ENCODE measurements around the gene ZNRF1.

Gene ZNRF1

DNA sequence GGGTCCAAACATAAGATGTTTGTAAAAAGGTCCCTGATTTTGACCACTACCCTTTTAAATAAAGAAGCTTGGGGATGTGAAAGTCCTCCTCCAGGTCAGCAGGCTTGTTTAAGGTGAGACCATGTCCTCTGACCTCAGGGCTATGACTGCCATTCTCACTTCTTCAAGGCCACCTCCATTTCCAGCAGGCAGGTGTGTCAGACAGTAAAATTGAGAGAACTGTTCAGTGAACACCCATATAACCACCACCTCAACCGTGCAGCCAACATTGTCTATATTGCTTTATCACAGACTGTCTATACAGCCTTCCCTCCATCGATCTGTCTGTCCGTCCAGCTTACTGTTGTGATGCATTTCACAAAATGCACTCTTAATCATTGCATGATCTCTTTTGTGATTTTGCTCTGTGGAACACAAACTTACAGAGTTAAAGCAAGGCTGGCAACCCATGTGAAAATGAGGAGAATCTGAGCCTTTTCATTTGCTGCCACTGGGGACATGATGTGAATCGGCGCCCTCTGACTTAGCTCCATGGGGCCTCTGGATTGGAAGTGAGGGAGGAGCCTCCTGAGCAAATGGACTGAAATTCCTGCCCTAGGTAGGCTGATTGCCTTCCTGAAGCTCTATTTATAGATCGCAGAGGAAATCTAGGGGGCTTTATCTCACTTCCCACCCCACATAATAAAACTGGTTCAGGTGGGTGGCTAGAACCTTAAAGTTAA is 53.8 kb downstream of the ZNRF1 start:
- DNase-seq, result no peak
- Mint-ChIP-seq H3K4me3 (no peak overlapping the region), H3K27me3 (no peaks in the 10 kb centered on the region), H3K4me1 (ENCODE audit: low read depth) (peaks cover 18% of the 10 kb centered on the region), H3K36me3 (ENCODE audit: low read depth) (no peaks in the 10 kb centered on the region), H3K9me3 (no peaks in the 10 kb centered on the region), H3K27ac (no peak overlapping the region)

DNA sequence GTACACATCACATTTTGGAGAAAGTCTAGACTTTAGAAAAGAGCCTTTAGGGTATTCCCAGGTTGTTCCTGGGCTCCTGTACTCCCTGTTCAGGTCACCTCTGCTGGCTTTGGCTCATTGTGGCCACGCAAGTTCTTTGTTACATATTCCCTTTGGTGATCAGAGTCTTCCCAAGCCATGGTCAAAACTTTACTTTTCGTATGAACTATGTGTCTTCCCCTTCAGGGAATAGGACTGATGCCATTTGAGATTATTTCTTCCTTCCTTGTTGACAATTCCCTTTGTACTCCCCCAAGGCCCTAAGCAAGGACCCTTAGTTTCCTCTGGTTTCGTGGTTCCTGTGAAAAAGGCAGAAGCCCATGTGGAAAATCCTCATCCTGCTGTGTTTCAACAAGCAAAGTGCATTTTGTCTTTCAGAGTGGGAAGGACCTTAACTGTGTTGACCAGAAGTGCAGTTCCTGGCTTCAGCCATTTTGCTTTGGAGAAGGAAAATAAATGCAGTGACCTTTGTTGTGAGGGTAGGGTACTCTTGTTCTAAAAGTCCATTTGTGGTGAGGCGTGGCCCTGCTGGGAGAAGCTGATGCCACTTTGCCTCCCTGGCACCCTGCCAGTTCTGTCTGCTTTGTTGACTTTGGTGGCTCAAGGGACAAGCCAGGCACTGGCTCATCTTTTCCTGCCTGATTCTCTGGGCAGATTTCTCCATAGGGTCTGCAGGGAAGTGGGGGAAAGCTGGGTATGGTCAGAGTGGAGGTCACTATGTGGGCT is 55.1 kb downstream of the ZNRF1 start:
- no peaks in the 10 kb centered on the region for H3K36me3 Mint-ChIP-seq (ENCODE audit: low read depth)
- no peaks in the 10 kb centered on the region for H3K27me3 Mint-ChIP-seq
- peak overlapping the region; percentile 3 for H3K27ac Mint-ChIP-seq
- DNase-seq, result no peak
- H3K4me3 Mint-ChIP-seq, result no peak overlapping the region
- H3K9me3 Mint-ChIP-seq, result no peaks in the 10 kb centered on the region
- peaks cover 10% of the 10 kb centered on the region for H3K4me1 Mint-ChIP-seq (ENCODE audit: low read depth)

DNA sequence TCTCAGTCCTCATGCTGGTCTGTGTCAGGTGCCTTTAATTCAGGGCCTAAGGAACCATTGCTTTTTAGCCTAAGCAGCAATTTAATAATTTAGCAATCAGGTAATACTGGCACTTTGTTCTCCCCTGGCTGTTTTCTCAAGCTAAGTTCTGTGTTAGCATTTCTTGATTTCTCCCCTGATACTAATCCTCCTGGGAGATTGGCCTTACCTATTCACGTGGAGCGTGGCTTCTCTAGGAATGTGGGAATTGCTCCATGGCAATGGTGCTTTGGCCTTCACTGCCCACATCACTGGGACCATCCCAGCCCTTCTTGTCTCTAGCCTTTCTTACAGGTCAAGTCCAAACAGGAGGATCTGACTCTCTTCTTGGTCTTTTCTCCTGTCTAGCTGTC is 55.7 kb downstream of the ZNRF1 start:
- Mint-ChIP-seq H3K4me1 (ENCODE audit: low read depth) (peaks cover 10% of the 10 kb centered on the region), H3K9me3 (no peaks in the 10 kb centered on the region), H3K4me3 (no peak overlapping the region), H3K36me3 (ENCODE audit: low read depth) (no peaks in the 10 kb centered on the region), H3K27me3 (no peaks in the 10 kb centered on the region), H3K27ac (no peak overlapping the region)
- no peak for DNase-seq

DNA sequence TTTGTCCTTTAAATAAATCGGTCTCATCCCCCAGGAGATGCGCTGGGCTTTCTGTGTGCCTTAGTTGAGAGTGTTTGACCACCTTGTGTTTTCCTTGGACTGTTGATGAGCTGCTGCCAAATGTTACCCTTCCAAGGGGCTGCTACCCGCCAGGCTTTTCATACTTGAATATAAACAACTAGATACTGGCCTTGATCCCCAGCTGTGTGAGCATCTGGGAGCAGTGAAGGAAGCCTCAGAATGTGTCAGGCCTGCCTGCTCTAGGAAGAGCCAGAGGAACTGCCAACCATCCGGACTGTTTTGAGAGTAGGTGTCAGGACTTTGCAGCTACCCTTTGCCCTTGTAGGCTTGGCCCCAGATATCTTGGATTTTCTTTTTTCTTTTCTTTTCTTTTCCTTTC is 60.0 kb downstream of the ZNRF1 start:
- no peaks in the 10 kb centered on the region for H3K27me3 Mint-ChIP-seq
- no peak overlapping the region for H3K27ac Mint-ChIP-seq
- peaks cover 28% of the 10 kb centered on the region for H3K4me1 Mint-ChIP-seq (ENCODE audit: low read depth)
- H3K4me3 Mint-ChIP-seq, result no peak overlapping the region
- DNase-seq, result no peak
- H3K9me3 Mint-ChIP-seq, result no peaks in the 10 kb centered on the region
- no peaks in the 10 kb centered on the region for H3K36me3 Mint-ChIP-seq (ENCODE audit: low read depth)

DNA sequence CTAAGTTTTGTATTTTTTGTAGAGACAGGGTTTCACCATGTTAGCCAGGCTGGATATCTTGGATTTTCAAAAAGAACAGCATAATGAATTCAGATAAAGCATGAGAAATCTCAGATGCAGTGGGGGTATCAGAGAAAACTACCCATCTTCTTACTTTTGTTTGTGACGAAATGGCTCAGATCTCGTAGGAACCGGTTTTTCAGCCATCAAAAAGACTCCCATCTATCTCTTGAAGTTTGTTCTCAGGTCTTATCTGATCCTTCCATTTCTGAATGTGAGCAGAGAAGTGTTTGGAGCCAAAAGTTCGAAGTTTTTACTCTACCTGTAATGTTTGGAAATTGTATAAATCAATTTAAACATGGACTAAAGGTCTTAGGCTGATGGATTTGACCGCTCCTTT is 60.6 kb downstream of the ZNRF1 start:
- Mint-ChIP-seq H3K9me3 (no peaks in the 10 kb centered on the region), H3K27ac (no peak overlapping the region), H3K36me3 (ENCODE audit: low read depth) (no peaks in the 10 kb centered on the region), H3K27me3 (no peaks in the 10 kb centered on the region), H3K4me1 (ENCODE audit: low read depth) (peaks cover 30% of the 10 kb centered on the region), H3K4me3 (no peak overlapping the region)
- DNase-seq, result no peak

DNA sequence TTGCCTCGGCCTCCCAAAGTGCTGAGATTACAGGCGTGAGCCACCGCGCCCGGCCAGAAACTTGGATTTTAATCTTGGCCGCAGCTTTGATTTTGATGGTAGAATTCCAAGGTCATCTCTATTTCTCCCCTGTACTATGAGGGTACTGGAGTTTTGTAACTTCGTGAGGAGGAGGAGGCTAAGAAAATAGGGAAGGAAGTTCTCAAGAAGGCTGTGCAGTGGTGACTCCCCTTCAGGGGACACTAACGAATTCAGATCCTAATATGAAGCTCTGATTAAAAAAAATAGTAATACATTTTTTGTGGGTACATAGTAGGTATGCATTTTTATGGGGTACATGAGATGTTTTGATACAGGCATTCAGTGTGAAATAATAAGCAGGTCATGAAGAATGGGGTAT is 61.9 kb downstream of the ZNRF1 start:
- Mint-ChIP-seq H3K4me3 (no peak overlapping the region), H3K36me3 (ENCODE audit: low read depth) (no peaks in the 10 kb centered on the region), H3K4me1 (ENCODE audit: low read depth) (peaks cover 43% of the 10 kb centered on the region), H3K27me3 (no peaks in the 10 kb centered on the region), H3K27ac (no peak overlapping the region), H3K9me3 (no peaks in the 10 kb centered on the region)
- no peak for DNase-seq

DNA sequence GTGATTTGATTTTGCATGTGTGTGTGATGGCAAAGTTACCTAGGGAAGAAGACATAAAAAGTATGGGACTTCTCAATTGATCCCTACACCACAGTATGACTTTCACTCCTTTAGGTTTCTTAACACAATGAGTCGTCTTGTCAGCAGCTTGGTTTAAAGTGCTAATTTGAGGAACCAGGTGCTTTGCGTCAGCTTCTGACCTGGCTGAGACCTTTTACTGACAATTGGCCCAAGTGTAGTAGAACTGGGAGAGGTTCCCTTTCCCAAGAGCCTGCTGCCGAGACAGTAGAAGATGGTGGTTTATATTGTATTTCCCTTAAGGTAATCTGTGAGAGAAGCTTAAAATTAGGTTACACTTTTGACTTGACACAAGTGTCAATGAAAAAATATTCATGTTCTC is 62.8 kb downstream of the ZNRF1 start:
- Mint-ChIP-seq H3K9me3 (no peaks in the 10 kb centered on the region), H3K27me3 (no peaks in the 10 kb centered on the region), H3K4me1 (ENCODE audit: low read depth) (peaks cover 47% of the 10 kb centered on the region), H3K27ac (no peak overlapping the region), H3K36me3 (ENCODE audit: low read depth) (no peaks in the 10 kb centered on the region), H3K4me3 (no peak overlapping the region)
- DNase-seq, result no peak

DNA sequence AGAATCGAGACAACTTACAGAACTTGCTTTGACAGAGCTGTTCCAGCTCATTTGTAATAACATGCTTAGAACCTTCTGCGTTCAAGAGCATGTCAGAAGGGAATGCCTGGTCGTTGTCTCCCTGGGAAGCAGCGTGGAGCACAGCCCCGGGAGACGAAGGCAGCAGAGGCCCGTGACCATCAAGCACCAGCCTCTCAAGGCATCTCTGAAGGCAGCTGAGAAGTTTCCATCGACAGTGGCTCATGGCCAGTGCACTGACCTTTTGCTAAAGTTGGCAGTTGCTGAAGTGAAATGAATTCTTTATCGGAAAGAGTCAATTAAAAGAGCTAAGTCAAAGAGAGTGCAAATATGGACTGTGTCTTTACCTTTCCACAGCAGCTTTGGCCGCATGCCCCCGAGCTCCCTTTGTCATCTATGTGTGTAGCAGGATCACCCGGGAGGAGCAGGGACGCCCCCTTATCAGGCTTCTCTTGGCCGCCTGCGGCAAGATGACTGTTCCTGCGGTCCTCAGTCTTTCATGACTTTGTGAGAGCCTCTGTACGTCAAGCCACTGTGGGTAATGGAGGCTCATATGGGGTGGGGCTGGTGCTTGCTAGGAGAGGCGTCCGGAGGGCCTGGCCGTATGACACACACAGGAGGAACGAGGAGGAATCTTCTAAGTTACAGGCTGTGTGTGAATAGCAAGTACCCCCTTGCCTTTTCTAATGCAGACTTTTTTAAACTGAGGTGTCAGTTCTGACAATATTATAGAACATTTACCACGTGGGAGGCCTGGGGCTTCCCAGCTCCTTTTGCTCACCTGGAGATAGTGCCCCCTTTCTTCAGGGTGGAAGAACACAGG is 63.5 kb downstream of the ZNRF1 start:
- Mint-ChIP-seq H3K27me3 (no peaks in the 10 kb centered on the region), H3K36me3 (ENCODE audit: low read depth) (no peaks in the 10 kb centered on the region), H3K4me3 (no peak overlapping the region), H3K4me1 (ENCODE audit: low read depth) (peaks cover 52% of the 10 kb centered on the region), H3K9me3 (no peaks in the 10 kb centered on the region), H3K27ac (peak overlapping the region; percentile 47)
- DNase-seq, result no peak

DNA sequence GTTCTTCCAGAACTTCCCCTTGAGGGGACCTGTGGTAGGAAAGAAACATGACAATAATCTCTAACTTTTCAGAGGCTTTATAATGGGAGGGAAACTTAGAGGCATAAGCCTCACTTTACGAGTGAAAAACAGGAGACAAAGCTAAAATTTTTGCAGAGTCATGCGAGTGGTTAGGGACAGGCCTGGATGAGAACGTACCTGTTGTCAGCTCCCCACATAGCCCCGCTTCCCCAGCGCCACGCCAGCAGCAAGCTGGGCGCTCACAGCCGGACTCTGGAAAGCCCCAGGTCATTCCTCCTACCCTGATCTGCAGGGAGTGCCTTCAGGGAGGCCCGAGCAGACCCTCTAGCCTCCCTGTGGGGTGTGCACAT is 64.1 kb downstream of the ZNRF1 start:
- no peak for DNase-seq
- peak overlapping the region; percentile 47 for H3K27ac Mint-ChIP-seq
- H3K4me1 Mint-ChIP-seq (ENCODE audit: low read depth), result peaks cover 55% of the 10 kb centered on the region
- H3K27me3 Mint-ChIP-seq, result no peaks in the 10 kb centered on the region
- H3K36me3 Mint-ChIP-seq (ENCODE audit: low read depth), result no peaks in the 10 kb centered on the region
- no peak overlapping the region for H3K4me3 Mint-ChIP-seq
- H3K9me3 Mint-ChIP-seq, result no peaks in the 10 kb centered on the region

DNA sequence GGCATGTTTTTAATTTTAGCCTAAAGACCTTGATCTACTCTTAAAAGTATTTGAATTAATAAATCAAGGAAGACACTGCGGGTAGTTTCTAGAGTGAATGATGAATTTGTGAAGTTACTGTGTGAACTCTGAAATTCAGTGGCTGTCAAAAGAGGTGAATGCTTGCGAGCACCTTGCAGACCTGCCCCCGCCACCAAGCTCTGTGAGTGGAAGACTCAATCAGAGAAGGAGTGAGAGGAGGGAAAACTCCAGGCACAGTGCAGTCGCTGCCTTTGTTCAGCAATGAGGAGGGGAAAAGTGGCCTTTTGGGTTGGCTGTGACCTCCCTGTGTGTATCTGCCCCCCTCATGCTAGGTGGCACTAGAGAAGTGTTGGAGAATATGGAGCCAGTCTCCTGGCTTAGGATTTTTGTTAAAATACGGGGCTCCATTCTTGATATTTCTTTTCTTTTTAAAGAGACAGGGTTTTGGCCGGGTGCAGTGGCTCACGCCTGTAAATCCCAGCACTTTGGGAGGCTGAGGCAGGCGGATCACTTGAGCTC is 64.8 kb downstream of the ZNRF1 start:
- H3K9me3 Mint-ChIP-seq, result no peaks in the 10 kb centered on the region
- H3K36me3 Mint-ChIP-seq (ENCODE audit: low read depth), result no peaks in the 10 kb centered on the region
- H3K4me3 Mint-ChIP-seq, result no peak overlapping the region
- no peaks in the 10 kb centered on the region for H3K27me3 Mint-ChIP-seq
- DNase-seq, result no peak
- peak overlapping the region; percentile 57 for H3K27ac Mint-ChIP-seq
- peaks cover 55% of the 10 kb centered on the region for H3K4me1 Mint-ChIP-seq (ENCODE audit: low read depth)

DNA sequence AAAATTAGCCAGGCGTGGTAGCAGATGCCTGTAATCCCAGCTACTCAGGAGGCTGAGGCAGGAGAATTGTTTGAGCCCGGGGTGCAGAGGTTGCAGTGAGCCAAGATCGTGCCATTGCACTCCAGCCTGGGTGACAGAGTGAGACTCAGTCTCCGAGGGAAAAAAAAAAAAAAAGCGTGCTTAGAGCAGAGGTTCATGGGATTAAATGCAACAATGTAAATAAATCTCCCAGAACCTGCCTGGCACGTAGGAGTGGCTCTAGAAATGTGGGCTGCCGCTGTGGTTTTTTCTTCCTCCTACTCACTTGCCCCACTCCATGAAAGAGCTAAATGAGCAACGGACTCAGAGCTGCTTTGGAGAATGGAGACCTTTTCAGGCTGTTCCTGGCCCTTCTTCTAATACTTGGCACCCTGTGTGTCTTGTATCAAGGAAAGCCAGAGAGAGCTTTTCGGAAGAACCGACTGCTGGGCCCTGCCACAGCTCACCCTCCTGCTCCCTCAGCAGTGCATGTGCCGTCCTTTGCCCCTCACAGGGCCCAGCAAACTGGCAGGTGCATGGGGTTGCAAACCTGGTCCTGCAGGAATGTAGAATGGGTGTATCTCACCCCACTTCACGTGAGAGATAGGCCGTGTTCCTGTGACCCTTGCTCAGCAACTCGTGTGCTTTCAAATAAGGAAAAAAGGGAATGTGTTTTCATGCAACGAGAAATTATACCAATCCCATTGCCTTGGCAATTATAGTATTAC is 65.8 kb downstream of the ZNRF1 start:
- Mint-ChIP-seq H3K4me1 (ENCODE audit: low read depth) (peaks cover 55% of the 10 kb centered on the region), H3K36me3 (ENCODE audit: low read depth) (no peaks in the 10 kb centered on the region), H3K27ac (peak overlapping the region; percentile 86), H3K9me3 (no peaks in the 10 kb centered on the region), H3K4me3 (peak overlapping the region; percentile 63), H3K27me3 (no peaks in the 10 kb centered on the region)
- DNase-seq, result peak; percentile 39

DNA sequence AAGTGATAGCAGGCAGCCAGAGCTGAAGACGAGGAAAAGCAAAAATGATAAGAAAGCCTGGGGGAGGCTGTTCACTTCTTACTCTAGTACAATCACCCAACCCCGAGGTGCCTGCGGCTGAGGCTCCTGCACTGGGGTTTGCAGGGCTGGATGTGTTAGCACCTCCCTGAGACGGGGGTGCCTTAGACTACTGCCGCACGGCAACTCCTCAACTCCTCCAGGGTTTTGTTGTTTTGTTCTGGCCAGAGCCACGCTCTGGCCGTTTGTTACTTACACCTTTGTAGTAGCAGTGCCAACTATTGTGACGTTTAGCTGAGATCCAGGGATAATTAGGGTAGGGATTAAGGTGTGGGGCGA is 66.3 kb downstream of the ZNRF1 start:
- peaks cover 53% of the 10 kb centered on the region for H3K4me1 Mint-ChIP-seq (ENCODE audit: low read depth)
- H3K27ac Mint-ChIP-seq, result peak overlapping the region; percentile 86
- H3K36me3 Mint-ChIP-seq (ENCODE audit: low read depth), result no peaks in the 10 kb centered on the region
- no peaks in the 10 kb centered on the region for H3K27me3 Mint-ChIP-seq
- no peaks in the 10 kb centered on the region for H3K9me3 Mint-ChIP-seq
- H3K4me3 Mint-ChIP-seq, result peak overlapping the region; percentile 63
- peak; percentile 47 for DNase-seq

DNA sequence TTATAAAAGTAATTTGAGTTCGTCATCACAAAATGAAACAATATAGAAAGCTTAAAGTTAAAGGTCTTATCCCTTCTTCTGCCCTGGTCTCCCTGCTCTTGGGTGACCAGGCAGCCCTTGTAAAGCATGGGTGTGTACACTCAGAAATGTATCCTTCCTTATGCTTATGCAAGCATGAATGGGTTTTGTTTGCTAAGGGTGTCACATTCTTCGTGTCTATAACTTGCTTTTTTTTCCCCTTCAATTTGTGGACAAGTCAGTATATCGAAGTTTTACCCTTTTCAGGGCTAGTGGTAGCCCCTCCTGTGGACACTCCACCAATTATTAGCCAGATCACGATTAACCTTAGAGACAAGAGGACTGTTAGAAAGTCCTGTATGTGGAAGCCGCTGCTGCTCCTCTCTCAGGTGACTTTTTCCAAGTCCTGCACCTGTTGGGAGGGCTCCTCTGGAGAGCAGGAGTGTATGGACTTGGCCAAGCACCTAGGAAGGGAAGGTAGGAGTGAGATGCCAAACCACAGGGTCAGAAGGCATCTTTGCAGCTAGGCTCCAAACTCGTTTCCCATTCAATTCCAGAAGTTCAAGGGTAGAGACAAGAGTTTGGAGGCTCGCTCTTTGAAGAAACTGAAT is 66.8 kb downstream of the ZNRF1 start:
- H3K27me3 Mint-ChIP-seq, result no peaks in the 10 kb centered on the region
- no peak overlapping the region for H3K4me3 Mint-ChIP-seq
- H3K36me3 Mint-ChIP-seq (ENCODE audit: low read depth), result no peaks in the 10 kb centered on the region
- no peaks in the 10 kb centered on the region for H3K9me3 Mint-ChIP-seq
- peaks cover 55% of the 10 kb centered on the region for H3K4me1 Mint-ChIP-seq (ENCODE audit: low read depth)
- no peak for DNase-seq
- no peak overlapping the region for H3K27ac Mint-ChIP-seq
